HCT116 (cell line): ENCODE results near the gene PCDHGA1.

Source experiments
- CEBPB ChIP-seq: IDR thresholded peaks from 2 replicates; pipeline ENCODE4 v1.6.1; 2012; ENCODE audit warnings: low read depth
- EZH2 ChIP-seq: fragments of 200-600 bp; sonication (generic); IDR thresholded peaks from 2 replicates; pipeline ENCODE4 v1.6.1; 2017; ENCODE audit warnings: antibody characterized with exemption, mixed run types
- JUND ChIP-seq: IDR thresholded peaks from 2 replicates; pipeline ENCODE4 v1.6.1; 2012
- POLR2A ChIP-seq: IDR thresholded peaks from 2 replicates; pipeline ENCODE4 v1.7.0; 2011; ENCODE audit warnings: borderline replicate concordance; ENCODE audit not compliant: insufficient read depth, insufficient read length; ENCODE audit errors: extremely low read depth
- POLR2AphosphoS5 ChIP-seq: IDR thresholded peaks from 2 replicates; pipeline ENCODE4 v1.6.1; 2011; ENCODE audit warnings: mild to moderate bottlenecking, low read depth, low read length, moderate library complexity
- RAD21 ChIP-seq: IDR thresholded peaks from 2 replicates; pipeline ENCODE4 v1.6.1; 2012; ENCODE audit warnings: low read depth, mild to moderate bottlenecking
- SIN3A ChIP-seq: IDR thresholded peaks from 2 replicates; pipeline ENCODE4 v1.6.1; 2012; ENCODE audit warnings: low read depth
- YY1 ChIP-seq: IDR thresholded peaks from 2 replicates; pipeline ENCODE4 v1.6.1; 2011; ENCODE audit warnings: low read length, low read depth, moderate library complexity, mild to moderate bottlenecking; ENCODE audit not compliant: insufficient replicate concordance; ENCODE audit errors: extremely low read depth
- ZNF274 ChIP-seq: fragments of 200-500 bp; sonication (Bioruptor generic); IDR thresholded peaks from 2 replicates; pipeline ENCODE4 v1.6.1; 2014; ENCODE audit warnings: mild to moderate bottlenecking, low read depth, low read length, inconsistent platforms
- TF ChIP-seq, protein P1 (sequence below): IDR thresholded peaks from 2 replicates; pipeline ENCODE4 v1.6.1; 2012; ENCODE audit warnings: low read depth
- TF ChIP-seq, protein P2 (sequence below), 3 experiments: fragments of 200-600 bp in 1 of 3; sonication (generic) in 1 of 3; IDR thresholded peaks in 2 of 3; conservative IDR thresholded peaks in 1 of 3; 2 replicates each; pipeline ENCODE4 v1.5.1; 2012 to 2017; ENCODE audit warnings: low read depth in 2 of 3, low read length in 2 of 3, antibody characterized with exemption in 1 of 3, borderline replicate concordance in 1 of 3, control low read depth in 1 of 3, mild to moderate bottlenecking in 1 of 3, mixed read lengths in 1 of 3, mixed run types in 1 of 3, moderate library complexity in 1 of 3; ENCODE audit not compliant: insufficient read depth in 1 of 3

GRCh38 chr5:141521244-141521781 lies 191.0 kb downstream of the PCDHGA1 start:
- no peak for TF ChIP-seq ZNF274
- no peak for TF ChIP-seq POLR2A
- TF ChIP-seq, protein P1, sequence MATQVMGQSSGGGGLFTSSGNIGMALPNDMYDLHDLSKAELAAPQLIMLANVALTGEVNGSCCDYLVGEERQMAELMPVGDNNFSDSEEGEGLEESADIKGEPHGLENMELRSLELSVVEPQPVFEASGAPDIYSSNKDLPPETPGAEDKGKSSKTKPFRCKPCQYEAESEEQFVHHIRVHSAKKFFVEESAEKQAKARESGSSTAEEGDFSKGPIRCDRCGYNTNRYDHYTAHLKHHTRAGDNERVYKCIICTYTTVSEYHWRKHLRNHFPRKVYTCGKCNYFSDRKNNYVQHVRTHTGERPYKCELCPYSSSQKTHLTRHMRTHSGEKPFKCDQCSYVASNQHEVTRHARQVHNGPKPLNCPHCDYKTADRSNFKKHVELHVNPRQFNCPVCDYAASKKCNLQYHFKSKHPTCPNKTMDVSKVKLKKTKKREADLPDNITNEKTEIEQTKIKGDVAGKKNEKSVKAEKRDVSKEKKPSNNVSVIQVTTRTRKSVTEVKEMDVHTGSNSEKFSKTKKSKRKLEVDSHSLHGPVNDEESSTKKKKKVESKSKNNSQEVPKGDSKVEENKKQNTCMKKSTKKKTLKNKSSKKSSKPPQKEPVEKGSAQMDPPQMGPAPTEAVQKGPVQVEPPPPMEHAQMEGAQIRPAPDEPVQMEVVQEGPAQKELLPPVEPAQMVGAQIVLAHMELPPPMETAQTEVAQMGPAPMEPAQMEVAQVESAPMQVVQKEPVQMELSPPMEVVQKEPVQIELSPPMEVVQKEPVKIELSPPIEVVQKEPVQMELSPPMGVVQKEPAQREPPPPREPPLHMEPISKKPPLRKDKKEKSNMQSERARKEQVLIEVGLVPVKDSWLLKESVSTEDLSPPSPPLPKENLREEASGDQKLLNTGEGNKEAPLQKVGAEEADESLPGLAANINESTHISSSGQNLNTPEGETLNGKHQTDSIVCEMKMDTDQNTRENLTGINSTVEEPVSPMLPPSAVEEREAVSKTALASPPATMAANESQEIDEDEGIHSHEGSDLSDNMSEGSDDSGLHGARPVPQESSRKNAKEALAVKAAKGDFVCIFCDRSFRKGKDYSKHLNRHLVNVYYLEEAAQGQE, result no peak
- TF ChIP-seq, protein P2, sequence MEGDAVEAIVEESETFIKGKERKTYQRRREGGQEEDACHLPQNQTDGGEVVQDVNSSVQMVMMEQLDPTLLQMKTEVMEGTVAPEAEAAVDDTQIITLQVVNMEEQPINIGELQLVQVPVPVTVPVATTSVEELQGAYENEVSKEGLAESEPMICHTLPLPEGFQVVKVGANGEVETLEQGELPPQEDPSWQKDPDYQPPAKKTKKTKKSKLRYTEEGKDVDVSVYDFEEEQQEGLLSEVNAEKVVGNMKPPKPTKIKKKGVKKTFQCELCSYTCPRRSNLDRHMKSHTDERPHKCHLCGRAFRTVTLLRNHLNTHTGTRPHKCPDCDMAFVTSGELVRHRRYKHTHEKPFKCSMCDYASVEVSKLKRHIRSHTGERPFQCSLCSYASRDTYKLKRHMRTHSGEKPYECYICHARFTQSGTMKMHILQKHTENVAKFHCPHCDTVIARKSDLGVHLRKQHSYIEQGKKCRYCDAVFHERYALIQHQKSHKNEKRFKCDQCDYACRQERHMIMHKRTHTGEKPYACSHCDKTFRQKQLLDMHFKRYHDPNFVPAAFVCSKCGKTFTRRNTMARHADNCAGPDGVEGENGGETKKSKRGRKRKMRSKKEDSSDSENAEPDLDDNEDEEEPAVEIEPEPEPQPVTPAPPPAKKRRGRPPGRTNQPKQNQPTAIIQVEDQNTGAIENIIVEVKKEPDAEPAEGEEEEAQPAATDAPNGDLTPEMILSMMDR (IDR thresholded peaks at IDR 0.05 in 2 of 3, conservative IDR thresholded peaks at IDR 0.05 in 1 of 3; ENCODE audit: borderline replicate concordance in 1 of 3, insufficient read depth in 1 of 3, low read depth in 2 of 3, low read length in 2 of 3), result no peak
- no peak for TF ChIP-seq YY1
- TF ChIP-seq POLR2AphosphoS5, result peak; percentile 69; the same call in 1 of the 2 replicates
- TF ChIP-seq JUND, result peak; percentile 99
- TF ChIP-seq RAD21, result no peak
- TF ChIP-seq SIN3A, result peak; percentile 98
- no peak for TF ChIP-seq EZH2
- TF ChIP-seq CEBPB, result peak; percentile 95
